Ovary (tissue), 9 donors: ENCODE measurements around the gene SH2B3. TPM values are rescaled to one million over a fixed set of nuclear protein-coding genes. Genes with fewer than 3 reads are reported as not detected.
"Not testable (repeated sequence)": the region's sequence is repeated elsewhere in the genome, so short reads cannot be mapped to it uniquely, and the experiment has no call there.

Experiments
- DNase-seq, 5 donors: peaks; one replicate each; pipeline ENCODE4 v3.0.0-alpha.2; 2019 to 2020
- H3K27ac ChIP-seq, 2 donors: fragments of 200-600 bp; one replicate each; pipeline versions ENCODE4 v1.5.1 to v1.8.0; 2019 to 2022
- H3K27me3 ChIP-seq: fragments of 200-600 bp; one replicate; pipeline ENCODE4 v1.8.0; 2022
- H3K36me3 ChIP-seq: fragments of 200-600 bp; sonication (generic); one replicate; pipeline ENCODE4 v1.5.1; 2019
- H3K4me1 ChIP-seq: one replicate; pipeline ENCODE4 v1.8.1; 2013; ENCODE audit warnings: mild to moderate bottlenecking, moderate library complexity; ENCODE audit not compliant: insufficient read depth
- H3K4me3 ChIP-seq: fragments of 200-600 bp; sonication (generic); one replicate; pipeline ENCODE4 v1.5.1; 2017
- H3K9me3 ChIP-seq, 2 donors: fragments of 200-600 bp in 1 of 2; sonication (generic) in 1 of 2; one replicate each; pipeline versions ENCODE4 v1.5.1 to v1.8.1; 2013 to 2019; ENCODE audit warnings: mild to moderate bottlenecking in 1 of 2, moderate library complexity in 1 of 2
- CTCF ChIP-seq, 3 donors: fragments of 450-650 bp in 2 of 3; fragments of 200-600 bp in 1 of 3; IDR thresholded peaks; one replicate each; pipeline versions ENCODE4 v1.5.1 to v1.8.0; 2016 to 2022; ENCODE audit warnings: antibody characterized with exemption in 3 of 3, mild to moderate bottlenecking in 1 of 3
- EP300 ChIP-seq: sonication (generic); formaldehyde crosslinking; IDR thresholded peaks from one replicate; pipeline ENCODE4 v1.6.1; 2017; ENCODE audit warnings: antibody characterized with exemption
- POLR2A ChIP-seq: fragments of 450-650 bp; IDR thresholded peaks from one replicate; pipeline ENCODE4 v1.6.1; 2017; ENCODE audit warnings: antibody characterized with exemption, mild to moderate bottlenecking, moderate library complexity
- WGBS, 3 donors: extraction: QIAGEN DNeasy Blood & Tissue Kit in 1 of 3; methylation state at CpG; one replicate each; pipeline versions ENCODE4 v1.1.5 to v1.1.7; 2013 to 2017; 5-methylcytosine and 5-hydroxymethylcytosine counted together
- intact Hi-C, 4 donors: fragments of 100-400 bp; cut with DNase I; formaldehyde crosslinking; loops; one replicate each; pipeline versions ENCODE4 v1.11.0 to v1.15.1; 2022 to 2023
- polyA plus RNA-seq, 2 donors: library from polyadenylated mRNA; stranded (reverse); fragments of 200-250 nt in 1 of 2; fragments of 350-450 nt in 1 of 2; fragmentation: Illumina TruSeq in 1 of 2; extraction: RNeasy Lipid Tissue Mini Kit (QIAGEN cat#74804) in 1 of 2; gene quantifications; one replicate each; pipeline ENCODE4 v1.2.3, GENCODE V29; 2013 to 2014
- total RNA-seq, 7 donors: library from RNA; depleted of rRNA in 2 of 7; stranded (reverse); fragments of >200 nt in 2 of 7; fragmentation: NEBNext Ultra II Directional in 3 of 7; extraction: Animal tissue kit (Norgen Biotek cat#: 25700) in 3 of 7; gene quantifications; one replicate each; pipeline versions ENCODE4 v1.1.0 to v1.2.4, GENCODE V29; 2016 to 2023
- donor health status: DM: no; HTN: no; CAD: no; lungs with moderate emphysema.
- donor health status: DM: no; HTN: no; CAD: no.
- donor health status: Bipolar disorder and iron deficiency.
- donor health status: DM: yes; HTN: yes; CAD: no.
- donor health status: DM: no; HTN: no; CAD: no.
- donor health status: DM: yes; HTN: yes; CAD: no.

SH2B3 gene
- total and polyA plus RNA-seq, 9 donors, result 7.2 to 24.0 (median 14.3) TPM

DNA sequence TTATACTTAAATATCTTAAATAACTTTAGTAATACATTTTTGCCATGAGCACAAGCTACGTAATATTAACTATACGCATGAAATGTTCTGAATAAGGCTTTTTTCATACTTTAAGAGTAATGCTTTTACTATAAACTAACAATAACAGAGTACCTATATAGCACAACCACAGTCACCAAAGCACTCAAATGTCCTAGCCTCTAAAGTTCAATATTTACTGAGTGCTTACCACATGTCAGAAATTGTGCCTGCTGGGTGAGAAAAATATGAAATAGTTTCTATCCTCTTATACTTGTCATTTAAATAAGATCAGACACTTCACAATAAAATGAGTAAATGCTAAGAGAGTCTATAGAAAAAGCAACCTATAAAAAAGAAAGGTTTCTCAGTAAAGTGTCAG, 83.1 kb downstream of the SH2B3 start:
- H3K9me3 ChIP-seq, result no peaks in the 10 kb centered on the region
- H3K27ac ChIP-seq, result no peak overlapping the region
- no peak overlapping the region for H3K4me3 ChIP-seq
- H3K27me3 ChIP-seq, result no peaks in the 10 kb centered on the region
- DNase-seq, result no peak
- WGBS, 3 donors, result 93 to 96% (median 95%) methylated on average over 2 of the region's 2 CpGs
- peaks cover 2% of the 10 kb centered on the region for H3K4me1 ChIP-seq
- no peaks in the 10 kb centered on the region for H3K36me3 ChIP-seq
- TF ChIP-seq EP300 (no peak), CTCF (IDR thresholded peaks at IDR 0.05) (no peak), POLR2A (no peak)
- intact Hi-C loops, result no loop called here

GRCh38 chr12:111492979-111493378, 87.3 kb downstream of the SH2B3 start:
- H3K27ac ChIP-seq, intact Hi-C loops, H3K9me3 ChIP-seq, DNase-seq, H3K4me3 ChIP-seq, H3K36me3 ChIP-seq, H3K27me3 ChIP-seq, H3K4me1 ChIP-seq: not testable (repeated sequence)
- 73 to 82% (median 80%) methylated on average over 7 of the region's 7 CpGs for WGBS, 3 donors

- H3K4me3 ChIP-seq, result no peak overlapping the region
- H3K36me3 ChIP-seq, result no peaks in the 10 kb centered on the region
- no peak overlapping the region for H3K27ac ChIP-seq
- no peaks in the 10 kb centered on the region for H3K9me3 ChIP-seq
- 92 to 94% (median 94%) methylated on average over 4 of the region's 4 CpGs for WGBS, 3 donors
- intact Hi-C loops, result no loop called here
- H3K27me3 ChIP-seq, result no peaks in the 10 kb centered on the region
- TF ChIP-seq POLR2A (no peak), EP300 (no peak), CTCF (IDR thresholded peaks at IDR 0.05) (no peak)
- no peaks in the 10 kb centered on the region for H3K4me1 ChIP-seq
- no peak for DNase-seq
These were observed 89.0 kb downstream of the SH2B3 start for GRCh38 chr12:111494676-111495075.

Other genes starting within 250 kb of the SH2B3 start
- 10 to 100 TPM in 5 of 7 donors, 1 to 10 TPM in 2; 7.6 to 26.5 (median 19.2) TPM for gene PHETA1, start 36.8 kb upstream of the SH2B3 start, total RNA-seq
- 10 to 100 TPM in 1 of 2 donors, 1 to 10 TPM in 1; 1.8 to 18.6 TPM for gene PHETA1, start 36.8 kb upstream of the SH2B3 start, polyA plus RNA-seq
- gene ATXN2, start 193.4 kb downstream of the SH2B3 start, total RNA-seq, result 100 to 1,000 TPM in 1 of 7 donors, 10 to 100 TPM in 6; 33.7 to 106 (median 68.9) TPM
- gene ATXN2, start 193.4 kb downstream of the SH2B3 start, polyA plus RNA-seq, result 10 to 100 TPM; 28.4 to 60.9 TPM